Measurements from ENCODE around the gene TMOD1. TPM values are rescaled to one million over a fixed set of nuclear protein-coding genes. Genes with fewer than 3 reads are reported as not detected.
A peak's percentile ranks its signal among the peaks of the same experiment; 100 is the strongest.

TMOD1 gene
- total RNA-seq, 4 donors from 2014 or later, result 33.4 to 38.6 (median 37.0) TPM

DNA sequence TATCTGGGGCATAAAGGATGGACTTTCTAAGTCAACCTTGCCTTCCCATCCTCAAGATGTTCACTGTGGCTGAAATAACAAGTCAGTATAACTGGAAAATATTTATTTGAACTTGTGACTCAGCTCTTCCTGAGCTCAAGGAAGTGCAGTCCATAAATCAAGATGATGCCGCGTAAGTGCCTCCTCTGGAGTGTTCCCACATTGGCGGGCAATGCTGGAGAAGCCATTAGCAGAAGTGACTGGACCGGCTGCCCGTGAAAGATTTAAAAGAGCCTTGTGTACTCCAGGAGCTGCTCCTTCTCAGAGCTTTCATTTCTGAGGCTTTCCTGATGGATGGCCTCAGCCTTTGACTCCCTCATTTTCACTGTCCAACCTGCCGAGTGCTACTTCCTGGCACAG, 17.4 kb downstream of the TMOD1 start:
- Histone ChIP-seq H3K4me3 (replicated peaks in 1 of 3) (no peak overlapping the region), H3K36me3 (no peaks in the 10 kb centered on the region), H3K4me1 (peaks cover 0 to 39% of the 10 kb centered on the region in 2 donors), H3K27me3 (no peaks in the 10 kb centered on the region), H3K9me3 (no peaks in the 10 kb centered on the region), H3K27ac (peak overlapping the region in 1 of 3 donors; percentile 41)
- TF ChIP-seq POLR2A (IDR thresholded peaks at IDR 0.05), result no peak
- no peak for TF ChIP-seq CTCF (IDR thresholded peaks at IDR 0.05)
- 47 to 50% methylated on average over 6 of the region's 6 CpGs for WGBS, 2 donors
- DNase-seq, result peak; percentile 44 to 45
- intact Hi-C loops (cut with DNase I), result no loop called here

DNA sequence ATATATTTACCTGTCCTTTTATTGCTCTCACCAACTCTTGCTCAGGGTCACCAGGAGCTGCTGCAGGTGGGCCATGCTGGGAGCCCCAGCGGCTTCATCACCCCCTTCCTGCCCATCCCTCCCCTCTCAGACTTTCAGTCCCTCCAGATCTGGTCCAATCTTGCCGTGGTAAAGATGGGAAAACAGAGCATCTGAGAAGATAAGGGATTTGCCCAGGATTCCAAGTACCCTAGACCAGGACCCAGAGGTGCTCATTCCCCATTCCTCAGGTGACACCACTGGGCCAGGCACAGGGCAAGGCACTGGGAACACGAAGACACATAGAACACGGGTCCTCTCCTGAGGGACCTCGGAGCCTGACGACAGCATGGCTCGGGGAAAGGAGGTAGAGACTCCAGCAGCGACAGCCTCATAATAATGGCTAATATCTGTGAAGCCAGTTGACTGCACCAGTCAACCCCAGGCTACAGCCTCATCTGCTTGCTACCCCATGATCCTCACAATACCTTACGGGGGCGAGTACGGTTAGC, 18.0 kb downstream of the TMOD1 start:
- WGBS, 2 donors, result 91 to 97% methylated on average over 11 of the region's 11 CpGs
- Histone ChIP-seq H3K27me3 (no peaks in the 10 kb centered on the region), H3K36me3 (no peaks in the 10 kb centered on the region), H3K4me3 (replicated peaks in 1 of 3) (no peak overlapping the region), H3K4me1 (peaks cover 0 to 33% of the 10 kb centered on the region in 2 donors), H3K27ac (peak overlapping the region in 1 of 3 donors; percentile 24), H3K9me3 (no peaks in the 10 kb centered on the region)
- intact Hi-C loops (cut with DNase I), result no loop called here
- TF ChIP-seq CTCF (IDR thresholded peaks at IDR 0.05), result no peak
- no peak for TF ChIP-seq POLR2A (IDR thresholded peaks at IDR 0.05)
- DNase-seq, result no peak

- Histone ChIP-seq H3K4me1 (peaks cover 0 to 30% of the 10 kb centered on the region in 2 donors), H3K4me3 (replicated peaks in 1 of 3) (no peak overlapping the region), H3K27ac (no peak overlapping the region), H3K36me3 (no peaks in the 10 kb centered on the region), H3K9me3 (no peaks in the 10 kb centered on the region), H3K27me3 (no peaks in the 10 kb centered on the region)
- DNase-seq, result no peak
- 92 to 94% methylated on average over 10 of the region's 10 CpGs for WGBS, 2 donors
- intact Hi-C loops (cut with DNase I), result no loop called here
- no peak for TF ChIP-seq POLR2A (IDR thresholded peaks at IDR 0.05)
- TF ChIP-seq CTCF (IDR thresholded peaks at IDR 0.05), result no peak
Observed at GRCh38 chr9:97521576-97522333, 20.3 kb downstream of the TMOD1 start.

DNA sequence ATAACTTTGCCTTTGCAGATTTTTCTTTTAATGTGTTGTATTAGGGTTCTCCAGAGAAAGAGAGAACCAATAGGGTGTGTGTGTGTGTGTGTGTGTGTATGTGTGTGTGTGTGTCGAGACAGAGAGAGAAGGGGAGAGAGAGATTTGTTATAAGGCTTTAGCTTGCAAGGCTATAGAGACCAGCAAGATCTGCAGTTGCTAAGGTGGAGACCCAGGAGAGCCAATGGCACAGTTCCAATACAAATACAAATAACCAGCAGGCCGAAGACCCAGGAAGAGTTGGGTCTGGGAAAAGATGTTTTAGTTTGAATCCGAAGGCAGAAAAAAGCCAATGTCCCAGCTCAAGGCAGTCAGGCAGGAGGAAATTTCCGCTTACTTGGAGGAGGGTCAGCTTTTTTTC, 23.0 kb downstream of the TMOD1 start:
- intact Hi-C loops (cut with DNase I), result no loop called here
- Histone ChIP-seq H3K4me3 (replicated peaks in 1 of 3) (no peak overlapping the region), H3K4me1 (peaks cover 19 to 34% of the 10 kb centered on the region in 2 donors), H3K9me3 (no peaks in the 10 kb centered on the region), H3K27me3 (no peaks in the 10 kb centered on the region), H3K36me3 (no peaks in the 10 kb centered on the region), H3K27ac (no peak overlapping the region)
- no peak for DNase-seq
- no peak for TF ChIP-seq CTCF (IDR thresholded peaks at IDR 0.05)
- no peak for TF ChIP-seq POLR2A (IDR thresholded peaks at IDR 0.05)
- 56 to 91% methylated on average over 4 of the region's 4 CpGs for WGBS, 2 donors

DNA sequence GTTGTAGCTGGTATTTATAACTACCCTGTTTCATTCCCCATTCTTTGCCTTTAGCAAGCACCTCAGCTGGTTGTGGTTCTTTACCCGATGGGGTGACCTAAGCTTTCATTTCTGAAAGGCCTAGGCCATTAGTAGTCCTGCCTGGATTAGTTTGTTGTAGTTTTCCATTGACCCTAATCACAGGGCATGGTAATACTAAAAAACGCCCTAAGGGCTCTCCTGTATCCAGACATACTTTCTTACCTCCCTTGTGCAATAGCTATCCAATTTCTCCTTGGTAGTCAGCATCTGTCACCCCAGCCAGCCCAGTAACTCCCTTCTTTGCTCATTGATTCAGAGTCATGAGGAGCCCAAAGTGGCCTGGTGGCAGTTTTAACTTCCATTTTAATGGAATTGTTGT, 24.0 kb downstream of the TMOD1 start:
- intact Hi-C loops (cut with DNase I), result no loop called here
- no peaks in the 10 kb centered on the region for H3K36me3 ChIP-seq
- 87 to 91% methylated on average over 2 of the region's 2 CpGs for whole genome bisulfite sequencing, 2 donors
- no peak for DNase-seq
- H3K27ac ChIP-seq, result peak overlapping the region in 1 of 3 donors; percentile 90
- H3K27me3 ChIP-seq, result no peaks in the 10 kb centered on the region
- TF ChIP-seq POLR2A (IDR thresholded peaks at IDR 0.05), result no peak
- no peak for TF ChIP-seq CTCF (IDR thresholded peaks at IDR 0.05)
- H3K4me1 ChIP-seq, result peaks cover 26 to 41% of the 10 kb centered on the region in 2 donors
- H3K4me3 ChIP-seq (replicated peaks in 1 of 3), result no peak overlapping the region
- no peaks in the 10 kb centered on the region for H3K9me3 ChIP-seq

All from thyroid gland (tissue), 4 donors.